OCI-LY3 (cell line): ENCODE data around the gene PITRM1.

Experiments
- EZH2phosphoT487 ChIP-seq: fragments of 200-600 bp; shearing (Covaris generic); IDR thresholded peaks from 2 replicates; pipeline ENCODE4 v1.6.1; 2018; ENCODE audit warnings: antibody characterized with exemption, mixed run types, low read depth
- TF ChIP-seq, protein P1 (sequence below): fragments of 200-600, 300-600 bp; sonication (generic); IDR thresholded peaks from 2 replicates; pipeline ENCODE4 v1.5.1; 2014; ENCODE audit warnings: antibody characterized with exemption, low read length, low read depth

DNA sequence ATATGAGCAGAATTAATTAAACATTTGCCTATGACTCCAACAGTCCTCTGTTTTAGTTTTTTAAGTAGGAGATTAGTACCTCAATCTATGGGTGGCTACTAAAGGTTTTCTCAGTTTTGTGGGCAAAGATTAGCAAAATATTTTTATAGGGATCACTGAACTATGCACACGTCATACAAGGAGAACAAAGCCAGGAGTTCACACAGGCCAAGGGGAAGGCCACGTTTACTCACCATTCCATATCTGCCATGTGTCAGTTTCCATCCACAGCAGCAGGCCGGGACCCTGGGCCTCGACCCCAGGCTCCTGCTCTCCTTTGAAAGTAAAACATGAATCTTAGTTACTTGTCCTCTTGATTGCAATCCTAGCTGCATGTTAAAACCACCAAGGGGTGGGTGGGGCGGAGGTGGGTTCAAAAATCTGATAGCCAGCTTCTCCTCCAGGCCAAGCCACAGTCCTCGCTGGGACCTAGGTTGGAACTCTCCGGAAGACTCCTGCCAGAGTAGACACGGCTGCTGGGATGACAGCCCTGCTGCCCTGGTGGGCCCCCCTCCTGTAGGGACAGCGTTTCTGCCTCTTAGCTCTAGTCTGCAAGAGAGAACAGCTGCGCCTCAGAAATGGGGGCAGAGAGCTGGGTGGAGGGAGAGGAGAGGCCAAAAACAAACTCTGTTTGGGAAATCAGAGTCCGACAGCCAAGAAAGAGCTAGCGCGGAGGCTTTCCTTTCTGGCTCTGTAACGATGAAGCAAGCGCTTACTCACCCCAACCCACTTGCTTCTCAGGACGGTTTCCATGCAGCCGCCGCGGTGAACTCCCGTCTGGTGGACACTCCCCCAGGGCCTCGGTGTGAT, 35.6 kb downstream of the PITRM1 start:
- TF ChIP-seq, protein P1, sequence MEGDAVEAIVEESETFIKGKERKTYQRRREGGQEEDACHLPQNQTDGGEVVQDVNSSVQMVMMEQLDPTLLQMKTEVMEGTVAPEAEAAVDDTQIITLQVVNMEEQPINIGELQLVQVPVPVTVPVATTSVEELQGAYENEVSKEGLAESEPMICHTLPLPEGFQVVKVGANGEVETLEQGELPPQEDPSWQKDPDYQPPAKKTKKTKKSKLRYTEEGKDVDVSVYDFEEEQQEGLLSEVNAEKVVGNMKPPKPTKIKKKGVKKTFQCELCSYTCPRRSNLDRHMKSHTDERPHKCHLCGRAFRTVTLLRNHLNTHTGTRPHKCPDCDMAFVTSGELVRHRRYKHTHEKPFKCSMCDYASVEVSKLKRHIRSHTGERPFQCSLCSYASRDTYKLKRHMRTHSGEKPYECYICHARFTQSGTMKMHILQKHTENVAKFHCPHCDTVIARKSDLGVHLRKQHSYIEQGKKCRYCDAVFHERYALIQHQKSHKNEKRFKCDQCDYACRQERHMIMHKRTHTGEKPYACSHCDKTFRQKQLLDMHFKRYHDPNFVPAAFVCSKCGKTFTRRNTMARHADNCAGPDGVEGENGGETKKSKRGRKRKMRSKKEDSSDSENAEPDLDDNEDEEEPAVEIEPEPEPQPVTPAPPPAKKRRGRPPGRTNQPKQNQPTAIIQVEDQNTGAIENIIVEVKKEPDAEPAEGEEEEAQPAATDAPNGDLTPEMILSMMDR = no peak
- TF ChIP-seq EZH2phosphoT487 = no peak
